ENCODE results near the gene RAD51B.
A peak's percentile ranks its signal among the peaks of the same experiment; 100 is the strongest.
"Not testable (repeated sequence)": the region's sequence is repeated elsewhere in the genome, so short reads cannot be mapped to it uniquely, and the experiment has no call there.

RAD51B gene

DNA sequence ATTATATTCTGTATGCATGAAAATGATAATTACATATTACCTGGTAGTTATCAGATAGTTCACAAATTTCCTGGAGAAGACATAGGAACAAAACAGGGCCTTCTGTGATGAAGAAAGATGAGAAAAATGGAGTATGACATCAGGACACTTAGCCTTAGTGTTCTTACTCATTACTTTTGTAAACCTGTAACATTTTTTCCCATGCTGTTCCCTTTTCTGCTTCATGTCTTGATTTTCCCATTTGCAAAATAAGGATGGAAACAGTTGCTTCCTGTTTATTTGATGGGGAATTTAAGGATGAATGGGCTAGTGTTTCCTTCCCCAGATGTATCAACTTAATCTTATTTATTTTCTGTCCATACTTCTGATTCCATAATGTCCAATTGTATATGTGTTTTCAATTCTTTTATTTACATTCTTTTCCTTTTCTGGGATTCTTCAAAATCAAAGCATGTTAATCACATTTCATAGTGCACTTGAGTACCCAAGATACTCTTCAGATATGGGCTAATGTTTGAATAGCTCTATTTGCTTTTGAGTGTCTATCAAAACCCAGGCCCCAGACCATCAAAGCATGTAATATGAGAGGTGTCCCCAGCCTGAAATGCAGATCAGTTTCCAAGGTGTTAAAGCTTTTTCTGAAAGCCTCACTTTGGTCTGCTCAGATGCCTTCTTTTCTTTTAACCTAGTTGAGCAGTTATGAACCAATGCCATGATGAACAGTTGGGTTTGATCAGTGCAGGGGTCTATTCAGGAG lies 260.5 kb downstream of the RAD51B start:
- no peak for DNase-seq (ENCODE audit: low read depth in 2 of 2)

DNA sequence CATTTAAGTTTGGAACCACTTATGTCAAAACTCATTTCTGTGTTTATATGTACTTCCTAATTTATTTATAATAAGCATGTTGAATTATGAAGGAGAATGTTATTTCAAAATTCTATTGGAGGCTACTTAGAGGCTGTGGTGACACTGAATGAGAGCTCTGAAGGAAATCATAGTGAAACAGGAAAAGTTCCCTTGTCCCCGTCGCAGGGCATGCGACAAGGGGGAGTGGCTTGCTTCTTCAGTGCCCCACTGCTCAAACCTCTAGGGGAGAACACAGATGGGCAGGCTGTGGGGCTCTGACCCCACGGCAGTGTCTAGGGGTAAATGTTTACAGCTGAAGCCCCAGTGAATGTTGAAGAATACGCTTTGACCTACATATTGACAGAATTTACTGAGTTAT lies 261.9 kb downstream of the RAD51B start:
- no peak for DNase-seq (ENCODE audit: low read depth in 2 of 2)

DNA sequence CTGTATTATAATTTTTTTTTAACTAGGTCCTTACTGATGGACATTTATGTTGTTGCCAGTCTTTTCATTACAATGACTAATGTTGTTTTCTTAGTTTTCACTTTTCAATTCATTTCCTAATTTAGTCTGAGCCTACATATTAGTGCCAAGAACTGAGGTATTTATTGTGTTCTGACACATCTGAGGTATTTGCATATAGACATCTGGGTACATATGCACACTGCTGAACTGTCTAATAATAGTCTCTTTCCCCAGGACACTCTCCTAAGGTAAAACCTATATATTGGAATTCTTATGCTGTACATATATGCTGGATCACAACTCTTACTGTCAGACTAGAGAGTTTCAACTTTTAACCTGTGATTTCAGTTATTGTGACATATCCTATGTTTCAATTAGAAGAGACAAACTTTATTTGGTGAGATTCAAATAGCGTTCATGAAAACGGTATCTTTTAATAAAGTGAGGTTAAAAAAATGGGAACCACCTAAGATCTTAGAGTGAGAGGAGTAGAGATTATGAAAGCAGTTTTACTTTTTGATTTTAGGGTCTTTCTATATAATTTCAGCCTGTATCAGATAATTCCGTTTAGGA lies 263.2 kb downstream of the RAD51B start:
- DNase-seq (ENCODE audit: low read depth in 2 of 2) = no peak

DNA sequence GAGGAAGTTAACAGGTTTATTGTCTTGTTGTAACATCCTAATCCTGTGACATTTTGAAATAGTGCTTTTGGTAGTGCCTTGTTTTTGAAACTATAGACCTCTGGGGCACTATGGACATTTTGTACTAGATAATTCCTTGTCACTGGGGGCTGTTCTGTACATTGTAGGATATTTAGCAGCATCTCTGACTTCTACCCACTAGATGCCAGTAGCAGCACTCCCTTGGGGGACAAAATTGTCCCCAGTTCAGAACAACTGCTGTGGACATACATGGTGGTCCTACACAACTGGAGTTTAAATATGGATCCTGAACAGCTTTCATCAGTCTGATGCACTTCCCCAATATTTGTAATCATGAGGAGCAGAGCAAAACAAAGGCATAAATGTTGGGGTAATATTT lies 264.7 kb downstream of the RAD51B start:
- DNase-seq (ENCODE audit: low read depth in 2 of 2) = no peak

DNA sequence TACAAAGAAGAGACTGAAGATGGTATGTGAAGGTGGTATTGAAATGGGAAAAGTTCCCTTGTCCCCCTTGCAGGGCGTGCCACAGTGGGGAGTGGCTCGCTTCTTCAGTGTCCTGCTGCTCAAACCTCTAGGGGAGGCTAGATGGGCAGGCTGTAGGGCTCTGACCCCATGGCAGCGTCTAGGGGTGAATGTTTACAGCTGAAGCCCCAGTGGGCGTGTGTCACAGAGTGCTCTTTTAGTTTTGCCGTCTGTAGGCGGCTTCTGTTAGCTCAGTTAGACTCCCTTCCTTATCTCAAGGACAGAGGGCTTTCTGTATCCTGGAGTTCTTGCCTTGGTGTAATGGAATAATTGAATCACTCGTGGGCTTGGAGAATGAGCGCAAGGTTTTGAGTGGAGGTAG lies 266.2 kb downstream of the RAD51B start:
- DNase-seq (ENCODE audit: low read depth in 2 of 2) = no peak

DNA sequence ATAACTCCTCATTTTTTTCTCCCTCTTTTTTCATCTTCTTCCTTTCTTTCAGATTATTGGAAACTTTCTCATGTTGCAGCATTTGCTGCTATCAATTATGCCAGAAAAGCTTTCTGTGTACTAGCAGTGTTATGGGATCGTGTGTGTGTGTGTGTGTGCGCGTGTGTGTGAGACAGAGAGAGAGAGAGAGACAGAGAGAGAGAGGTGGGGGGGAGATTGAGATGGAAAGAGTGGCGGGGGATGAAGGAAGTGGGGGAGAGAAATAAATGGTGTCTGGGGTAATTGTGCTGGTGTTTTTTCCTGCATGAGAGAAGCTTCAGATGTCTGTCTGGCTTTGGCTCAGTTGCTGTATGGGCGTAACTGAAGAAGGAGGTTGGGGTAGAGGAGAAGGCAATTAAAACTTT lies 268.9 kb downstream of the RAD51B start:
- DNase-seq (ENCODE audit: low read depth in 2 of 2) = no peak

DNA sequence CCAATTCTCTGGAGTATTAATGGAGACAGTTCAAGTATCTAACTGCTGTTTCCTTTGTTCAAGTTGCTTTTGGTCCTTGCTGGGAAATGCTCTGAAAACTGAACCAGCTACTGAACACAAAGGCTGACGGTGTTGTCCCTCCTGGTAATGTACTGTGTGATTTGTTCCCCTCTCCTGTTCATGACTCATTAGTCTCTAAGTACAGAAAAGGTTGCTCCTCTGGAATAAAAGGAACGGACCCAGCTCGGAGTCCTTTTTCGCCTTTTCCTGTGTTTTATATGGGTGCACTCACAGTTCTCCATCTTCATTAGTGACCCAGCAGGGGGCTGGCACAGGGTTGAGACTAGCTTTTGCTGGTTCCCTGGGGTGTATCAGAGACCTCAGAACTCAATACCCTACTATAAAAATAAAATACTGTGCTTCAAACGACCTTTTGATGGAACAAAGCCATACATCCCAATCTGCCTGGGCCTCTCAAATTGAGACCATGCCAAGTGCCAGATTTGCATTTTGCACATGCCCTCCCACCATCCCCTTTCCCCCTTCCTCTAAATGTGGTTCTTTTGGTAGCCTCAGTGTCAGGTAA lies 269.7 kb downstream of the RAD51B start:
- no peak for DNase-seq (ENCODE audit: low read depth in 2 of 2)

DNA sequence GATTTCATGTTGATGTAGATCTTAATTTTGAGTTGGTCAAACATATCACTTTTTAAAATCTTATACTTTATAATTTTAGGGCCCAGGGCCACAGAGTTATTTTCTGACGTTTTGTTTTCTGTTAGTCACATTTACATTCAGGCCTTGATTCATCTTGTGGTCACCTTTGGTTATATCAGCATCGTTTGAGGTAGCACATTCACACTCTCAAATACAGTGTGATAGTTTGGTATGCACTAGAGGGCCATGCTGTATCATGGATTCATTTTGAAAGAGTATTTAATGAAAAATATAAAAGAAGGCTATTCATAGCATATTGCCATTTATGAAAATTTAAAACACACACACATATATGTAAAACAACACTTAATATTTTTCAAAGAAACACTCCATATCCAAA lies 274.6 kb downstream of the RAD51B start:
- DNase-seq (ENCODE audit: low read depth in 2 of 2) = no peak

DNA sequence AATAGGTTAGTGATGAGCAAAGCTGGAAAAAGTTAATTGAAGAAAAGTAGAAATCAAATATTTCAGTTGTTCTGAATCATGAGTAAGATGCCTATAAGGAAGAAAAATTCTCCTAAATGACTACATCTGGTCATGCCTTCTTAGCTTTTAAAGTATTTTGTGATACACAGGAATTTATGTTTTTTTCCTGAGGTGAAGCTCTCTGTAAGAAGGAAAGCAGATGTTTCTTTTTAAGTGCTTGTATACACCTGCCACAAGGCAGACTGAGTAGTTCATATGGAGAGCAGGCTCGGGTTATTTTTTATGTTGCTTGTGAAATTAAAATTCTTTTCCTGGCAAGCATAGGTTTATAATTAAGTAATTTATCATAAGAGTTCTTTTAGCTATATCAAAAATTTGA lies 275.2 kb downstream of the RAD51B start:
- peak in 1 of 2 experiments; percentile 30 for DNase-seq (ENCODE audit: low read depth in 2 of 2)

DNA sequence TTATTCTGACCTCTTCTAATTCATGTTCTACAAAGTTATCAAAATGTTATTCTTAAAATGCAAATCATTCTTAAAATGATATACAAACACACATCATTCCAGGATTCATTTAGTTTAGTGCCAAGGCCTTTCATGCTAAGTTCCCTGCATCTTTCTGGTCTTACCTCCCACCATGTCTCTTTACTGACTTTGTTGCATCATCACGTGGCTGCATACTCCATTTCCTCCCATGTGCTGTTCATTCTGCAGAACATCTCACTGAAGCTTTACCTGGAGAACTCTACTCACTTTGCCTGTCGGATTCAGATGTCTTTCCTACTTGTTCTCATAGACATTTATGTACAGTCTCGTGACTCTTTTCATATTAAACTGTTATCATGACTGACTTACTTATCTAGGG lies 278.1 kb downstream of the RAD51B start:
- no peak for DNase-seq (ENCODE audit: low read depth in 2 of 2)

DNA sequence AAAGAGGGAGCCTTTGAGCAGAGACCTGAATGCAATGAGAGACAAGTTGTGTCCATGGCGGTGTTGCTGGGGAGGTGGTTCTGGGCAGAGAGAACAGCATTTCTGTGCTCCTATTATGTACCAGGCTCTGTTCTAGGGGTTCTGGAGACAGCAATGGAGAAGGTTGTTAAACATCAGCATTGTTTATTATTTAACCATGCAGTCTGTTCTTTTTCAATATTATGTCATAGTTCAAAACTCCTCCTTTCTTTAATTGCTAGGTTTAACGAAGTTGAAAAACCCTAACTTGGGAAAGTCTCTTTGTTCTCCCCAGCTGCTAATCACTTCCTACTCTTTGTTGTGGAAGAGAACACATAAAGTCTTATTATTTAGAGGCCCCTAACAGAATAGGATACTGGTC lies 279.3 kb downstream of the RAD51B start:
- no peak for DNase-seq (ENCODE audit: low read depth in 2 of 2)

DNA sequence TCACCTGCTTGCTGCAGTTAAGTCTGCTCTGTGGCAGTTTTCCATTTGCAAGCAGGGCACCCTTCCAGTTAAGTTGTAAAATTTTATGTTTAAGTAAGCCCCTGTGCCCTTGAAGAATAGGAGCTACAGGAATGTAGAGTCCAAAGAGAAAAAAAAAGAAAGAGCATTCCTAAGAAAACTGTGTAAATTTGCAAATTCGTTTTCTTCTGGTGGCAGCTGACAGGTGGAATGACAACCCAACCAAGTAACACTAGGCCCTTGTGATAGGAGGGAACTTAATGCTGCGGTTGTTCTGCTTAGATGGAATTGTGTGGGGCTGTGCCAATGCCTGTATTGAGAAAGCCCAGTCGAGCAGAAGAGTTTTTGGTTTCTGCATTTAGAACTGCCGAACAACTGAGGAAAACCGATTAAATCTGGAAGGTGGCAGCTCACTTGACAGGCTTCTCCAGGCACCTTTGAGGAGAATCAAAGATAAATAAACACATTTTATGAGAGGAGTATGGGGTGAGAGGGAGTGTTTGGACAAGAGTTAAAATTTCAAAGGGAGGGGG lies 280.0 kb downstream of the RAD51B start:
- DNase-seq (ENCODE audit: low read depth in 2 of 2) = no peak

DNA sequence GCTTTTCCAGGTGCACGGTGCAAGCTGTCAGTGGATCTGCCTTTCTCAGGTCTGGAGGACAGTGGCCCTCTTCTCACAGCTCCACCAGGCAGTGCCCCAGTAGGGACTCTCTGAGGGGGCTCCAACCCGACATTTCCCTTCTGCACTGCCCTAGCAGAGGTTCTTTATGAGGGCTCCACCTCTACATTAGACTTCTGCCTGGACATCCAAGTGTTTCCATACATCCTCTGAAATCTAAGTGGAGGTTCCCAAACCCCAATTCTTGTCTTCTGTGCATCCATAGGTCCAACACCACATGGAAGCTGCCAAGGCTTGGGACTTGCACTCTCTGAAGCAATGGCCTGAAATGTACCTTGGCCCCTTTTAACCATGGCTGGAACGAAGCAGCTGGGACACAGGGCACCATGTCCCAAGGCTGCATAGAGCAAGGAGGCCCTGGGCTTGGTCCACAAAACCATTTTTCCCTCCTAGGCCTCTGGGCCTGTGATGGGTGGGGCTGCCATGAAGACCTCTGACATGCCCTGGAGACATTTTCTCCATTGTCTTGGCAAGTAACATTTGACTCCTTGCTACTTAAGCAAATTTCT lies 282.2 kb downstream of the RAD51B start:
- not testable (repeated sequence) for DNase-seq (ENCODE audit: low read depth in 2 of 2)

DNA sequence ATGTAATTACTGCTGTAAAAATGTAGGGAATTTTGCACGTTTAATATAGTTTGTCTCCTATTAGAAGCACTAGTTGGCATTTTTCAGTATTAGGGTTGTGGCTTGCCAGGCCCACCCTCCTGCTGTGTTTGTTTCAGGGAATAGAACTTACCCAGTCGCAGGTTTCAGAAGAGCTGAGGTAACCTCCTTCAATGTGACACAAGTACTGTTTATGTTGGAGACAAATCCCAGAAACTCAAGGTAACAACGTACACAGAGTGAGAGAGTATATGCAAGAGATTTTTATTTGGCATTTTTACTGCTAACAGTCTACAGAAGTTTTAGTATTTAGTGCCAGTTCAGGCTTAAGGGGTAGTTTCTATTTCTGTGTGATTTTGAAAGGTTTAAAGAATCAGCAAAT lies 284.3 kb downstream of the RAD51B start:
- no peak for DNase-seq (ENCODE audit: low read depth in 2 of 2)

DNA sequence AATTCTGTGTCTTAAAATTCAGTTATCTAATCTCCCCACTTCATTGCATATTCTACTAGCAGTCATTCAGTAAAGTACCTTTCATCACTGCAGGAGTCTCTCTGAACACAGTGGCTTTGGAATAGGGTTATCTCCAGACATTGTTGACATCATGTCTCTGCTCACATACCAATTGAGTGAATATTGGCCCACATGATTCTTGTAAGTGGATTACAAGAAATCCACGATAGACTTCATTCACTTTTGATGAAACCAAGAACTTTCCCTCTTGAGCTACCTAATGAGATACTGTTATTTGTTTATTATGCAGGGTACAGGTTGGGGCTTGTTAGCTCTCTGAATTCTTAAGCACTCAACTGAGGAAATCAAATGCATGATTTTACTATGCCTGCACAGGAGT lies 284.9 kb downstream of the RAD51B start:
- no peak for DNase-seq (ENCODE audit: low read depth in 2 of 2)

DNA sequence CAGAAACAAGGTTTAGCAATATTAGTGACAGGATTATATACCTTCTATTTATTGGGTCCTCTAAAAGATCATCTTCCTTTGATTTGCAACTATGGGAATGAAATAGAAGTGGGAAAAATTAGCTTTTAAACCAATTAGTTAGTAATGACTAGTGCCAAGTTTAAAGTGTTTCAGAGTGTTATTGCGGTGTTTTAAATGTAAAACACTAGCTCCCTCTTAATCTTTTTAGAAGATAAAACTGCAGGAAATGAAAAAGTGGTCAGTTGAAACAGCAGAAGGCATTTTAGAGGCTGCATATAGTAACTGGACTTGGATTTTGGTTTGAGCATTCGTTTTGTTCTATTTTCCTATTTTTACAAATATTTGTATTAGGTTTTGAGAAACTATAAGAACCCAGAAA lies 286.2 kb downstream of the RAD51B start:
- no peak for DNase-seq (ENCODE audit: low read depth in 2 of 2)

DNA sequence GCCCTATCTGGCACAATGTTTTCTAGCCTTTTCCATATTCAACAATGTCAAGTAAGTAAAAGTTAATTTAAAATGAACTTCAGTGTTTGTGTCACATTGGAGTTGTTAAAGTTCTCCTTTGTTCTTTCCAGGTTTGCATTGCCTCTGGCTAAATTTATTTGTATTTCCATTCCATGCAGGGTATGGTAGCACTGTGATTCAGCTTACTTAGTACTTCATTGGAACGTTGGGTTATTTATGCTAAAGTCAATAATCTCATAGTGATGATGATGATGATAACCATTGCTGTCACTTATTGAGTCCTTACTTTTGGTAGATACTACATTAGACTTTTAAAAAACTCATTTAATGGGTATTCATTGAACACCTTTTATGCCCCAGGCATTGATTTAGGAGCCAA lies 286.9 kb downstream of the RAD51B start:
- no peak for DNase-seq (ENCODE audit: low read depth in 2 of 2)

DNA sequence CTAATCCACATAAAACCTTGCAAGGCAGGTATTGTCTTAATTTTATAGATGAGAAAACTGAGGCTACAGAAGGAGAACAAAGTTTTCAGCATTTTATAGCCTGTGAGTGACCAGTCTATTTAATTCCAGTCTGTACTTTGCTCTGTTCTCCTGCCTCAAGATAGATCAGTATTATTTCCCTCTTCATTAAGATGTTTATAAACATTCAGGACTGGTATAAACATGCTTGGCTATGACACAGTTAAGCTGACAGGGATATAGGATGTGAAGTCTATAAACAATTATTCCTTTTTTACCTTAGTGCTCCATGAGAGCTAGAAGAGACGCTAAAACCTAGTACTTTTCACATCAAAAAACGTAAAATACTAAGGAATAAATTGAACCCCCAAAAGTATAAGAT lies 287.3 kb downstream of the RAD51B start:
- DNase-seq (ENCODE audit: low read depth in 2 of 2) = no peak

DNA sequence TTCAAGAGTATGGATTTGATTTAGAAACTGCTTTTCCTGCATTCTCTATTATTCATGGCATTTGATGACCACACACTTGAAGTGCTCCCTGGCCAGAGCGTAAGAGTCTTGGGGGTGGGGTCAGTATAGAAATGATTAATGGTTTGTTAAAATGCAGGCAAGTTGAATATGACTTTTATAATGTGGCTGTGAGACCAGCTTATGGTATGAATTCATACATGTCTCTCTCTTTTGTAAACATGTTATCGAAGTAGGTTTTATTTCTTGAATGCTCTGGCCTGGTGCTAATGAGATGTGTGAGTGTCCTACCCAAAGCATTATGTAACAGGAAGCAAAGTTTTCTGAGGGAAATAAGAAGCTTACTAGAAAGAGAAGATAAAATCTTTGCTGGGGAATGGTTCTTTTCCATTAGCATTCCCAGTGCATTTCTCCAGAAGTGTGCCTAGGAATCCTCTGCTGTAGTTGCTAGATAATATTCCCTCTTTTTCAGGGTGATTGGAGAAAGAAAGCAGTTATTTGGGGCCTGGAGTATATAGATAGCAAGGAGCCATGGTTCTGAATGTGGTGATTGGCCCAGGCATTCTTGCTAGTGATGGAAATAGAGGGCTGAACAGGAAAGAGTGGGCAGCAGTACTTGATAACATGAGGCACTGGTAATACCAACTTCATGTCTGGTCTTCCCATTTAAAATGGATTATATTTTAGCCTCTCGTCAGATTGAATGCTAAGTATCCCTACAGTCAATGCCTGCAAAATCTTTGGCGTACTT lies 289.7 kb downstream of the RAD51B start:
- peak in 1 of 2 experiments; percentile 57 for DNase-seq (ENCODE audit: low read depth in 2 of 2)

DNA sequence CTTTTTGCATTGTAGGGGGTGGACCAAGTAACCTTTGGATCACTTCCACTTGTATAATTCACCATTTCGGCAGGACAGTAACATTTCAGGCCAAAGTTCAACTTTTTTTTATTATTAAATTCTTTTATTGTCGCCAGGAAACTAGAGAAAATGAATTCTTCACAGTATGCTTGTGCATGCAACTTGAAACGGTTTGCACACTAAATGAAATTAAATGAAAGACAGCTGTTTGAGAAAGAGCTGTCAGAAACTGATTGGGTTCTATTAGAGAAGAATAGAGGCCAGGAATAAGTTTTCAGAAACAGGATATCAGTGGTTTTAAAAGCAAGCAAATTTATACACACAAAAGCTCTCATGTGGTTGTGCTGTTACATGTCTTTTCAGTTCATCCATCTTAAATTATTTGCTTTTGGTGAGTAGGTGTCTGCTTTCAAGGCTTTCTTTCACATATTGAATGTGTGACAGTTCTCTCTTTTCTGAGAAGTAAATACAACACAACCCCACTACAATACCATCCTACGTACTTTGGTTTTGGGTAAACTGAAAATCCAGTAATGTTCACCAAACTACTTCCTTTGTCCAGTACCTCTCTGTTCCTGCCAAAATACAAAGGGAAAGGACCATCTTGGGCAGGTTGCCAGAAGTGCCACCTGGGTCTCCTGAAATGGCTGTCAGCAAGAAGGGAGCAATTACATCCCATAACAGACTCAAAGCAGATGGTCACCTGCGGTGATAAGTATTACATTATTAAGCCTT lies 291.7 kb downstream of the RAD51B start:
- no peak for DNase-seq (ENCODE audit: low read depth in 2 of 2)

DNA sequence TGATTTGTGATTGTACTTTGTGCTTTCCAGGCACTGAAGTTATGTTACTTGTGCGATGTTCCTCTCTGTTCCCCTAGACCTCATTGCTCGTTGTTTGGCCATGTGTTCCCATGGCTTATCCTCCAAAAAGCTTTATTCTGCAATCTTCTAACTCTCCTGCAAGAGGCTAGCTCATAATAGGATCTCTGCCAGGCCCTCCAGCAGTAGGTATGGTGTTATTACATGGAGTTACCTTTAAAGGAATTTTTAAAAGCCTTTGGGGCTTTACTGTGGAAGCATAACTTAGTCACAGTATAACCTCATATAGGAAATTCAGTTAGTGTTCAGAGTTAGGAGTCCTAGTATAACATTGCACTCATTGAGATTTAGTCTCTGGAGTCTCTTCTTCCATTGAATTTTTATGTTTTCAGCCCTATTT lies 292.3 kb downstream of the RAD51B start:
- DNase-seq (ENCODE audit: low read depth in 2 of 2) = no peak
